NB4 (cell line): ENCODE data around the gene AK3.

ENCODE experiments used
- MYC ChIP-seq: IDR thresholded peaks from 2 replicates; pipeline ENCODE4 v1.6.1; 2011; ENCODE audit warnings: low read depth, low read length
- POLR2A ChIP-seq: IDR thresholded peaks from 2 replicates; pipeline ENCODE4 v1.6.1; 2011; ENCODE audit warnings: mild to moderate bottlenecking; ENCODE audit not compliant: insufficient read length; ENCODE audit errors: extremely low read depth
- TF ChIP-seq, protein P1 (sequence below): IDR thresholded peaks from one replicate; pipeline ENCODE4 v1.5.1; 2012; ENCODE audit warnings: low read depth, low read length

DNA sequence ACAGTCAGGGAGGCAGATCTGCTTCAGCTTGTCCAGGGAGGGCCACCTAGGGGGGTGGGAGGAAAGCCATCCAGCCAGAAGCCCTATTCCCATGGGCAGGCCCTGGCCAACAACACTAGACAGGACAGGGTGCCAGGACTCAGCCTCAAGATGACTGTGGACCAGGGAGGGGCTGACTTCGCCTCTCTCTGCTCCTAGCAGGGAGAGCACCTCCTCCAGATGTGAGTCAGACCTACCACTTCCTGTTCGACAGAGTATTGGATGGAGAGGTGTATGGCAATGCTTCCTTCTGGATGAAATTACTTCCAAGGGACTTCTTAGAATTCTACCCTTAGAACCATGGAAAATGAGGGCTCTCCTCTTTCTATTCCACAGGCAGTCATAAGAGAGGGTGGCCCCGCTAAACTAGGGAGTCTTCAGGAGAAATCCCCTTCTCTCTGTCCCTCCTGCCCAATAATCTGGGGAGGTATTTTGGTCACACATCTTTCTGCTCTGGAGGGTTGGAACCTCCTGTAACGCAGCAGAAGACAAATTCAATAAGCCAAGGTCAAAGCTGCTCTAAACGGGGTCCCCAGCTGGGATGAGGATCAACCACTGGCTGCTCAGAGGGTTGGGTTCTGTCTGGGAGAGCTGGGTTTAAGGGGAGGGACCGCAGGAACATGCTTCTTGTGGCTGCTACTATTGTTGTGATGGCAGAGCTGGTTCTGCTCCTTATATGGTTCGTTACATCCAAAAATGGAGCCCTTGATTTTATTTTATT, 28.5 kb upstream of the AK3 start:
- TF ChIP-seq, protein P1, sequence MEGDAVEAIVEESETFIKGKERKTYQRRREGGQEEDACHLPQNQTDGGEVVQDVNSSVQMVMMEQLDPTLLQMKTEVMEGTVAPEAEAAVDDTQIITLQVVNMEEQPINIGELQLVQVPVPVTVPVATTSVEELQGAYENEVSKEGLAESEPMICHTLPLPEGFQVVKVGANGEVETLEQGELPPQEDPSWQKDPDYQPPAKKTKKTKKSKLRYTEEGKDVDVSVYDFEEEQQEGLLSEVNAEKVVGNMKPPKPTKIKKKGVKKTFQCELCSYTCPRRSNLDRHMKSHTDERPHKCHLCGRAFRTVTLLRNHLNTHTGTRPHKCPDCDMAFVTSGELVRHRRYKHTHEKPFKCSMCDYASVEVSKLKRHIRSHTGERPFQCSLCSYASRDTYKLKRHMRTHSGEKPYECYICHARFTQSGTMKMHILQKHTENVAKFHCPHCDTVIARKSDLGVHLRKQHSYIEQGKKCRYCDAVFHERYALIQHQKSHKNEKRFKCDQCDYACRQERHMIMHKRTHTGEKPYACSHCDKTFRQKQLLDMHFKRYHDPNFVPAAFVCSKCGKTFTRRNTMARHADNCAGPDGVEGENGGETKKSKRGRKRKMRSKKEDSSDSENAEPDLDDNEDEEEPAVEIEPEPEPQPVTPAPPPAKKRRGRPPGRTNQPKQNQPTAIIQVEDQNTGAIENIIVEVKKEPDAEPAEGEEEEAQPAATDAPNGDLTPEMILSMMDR = no peak
- TF ChIP-seq POLR2A = no peak
- TF ChIP-seq MYC = no peak
